Stimulated activated CD4-positive, alpha-beta T cell treated with anti-CD3 and anti-CD28 coated beads, Interleukin-1b, Interleukin-23, amount 100 ng/mL, for 48 hours (primary cell): ENCODE results near the gene SYT3.
"Not testable (repeated sequence)": the region's sequence is repeated elsewhere in the genome, so short reads cannot be mapped to it uniquely, and the experiment has no call there.

ENCODE experiments used
- DNase-seq: peaks from one replicate; pipeline ENCODE4 v3.0.0-alpha.2; 2020

The SYT3 gene

DNA sequence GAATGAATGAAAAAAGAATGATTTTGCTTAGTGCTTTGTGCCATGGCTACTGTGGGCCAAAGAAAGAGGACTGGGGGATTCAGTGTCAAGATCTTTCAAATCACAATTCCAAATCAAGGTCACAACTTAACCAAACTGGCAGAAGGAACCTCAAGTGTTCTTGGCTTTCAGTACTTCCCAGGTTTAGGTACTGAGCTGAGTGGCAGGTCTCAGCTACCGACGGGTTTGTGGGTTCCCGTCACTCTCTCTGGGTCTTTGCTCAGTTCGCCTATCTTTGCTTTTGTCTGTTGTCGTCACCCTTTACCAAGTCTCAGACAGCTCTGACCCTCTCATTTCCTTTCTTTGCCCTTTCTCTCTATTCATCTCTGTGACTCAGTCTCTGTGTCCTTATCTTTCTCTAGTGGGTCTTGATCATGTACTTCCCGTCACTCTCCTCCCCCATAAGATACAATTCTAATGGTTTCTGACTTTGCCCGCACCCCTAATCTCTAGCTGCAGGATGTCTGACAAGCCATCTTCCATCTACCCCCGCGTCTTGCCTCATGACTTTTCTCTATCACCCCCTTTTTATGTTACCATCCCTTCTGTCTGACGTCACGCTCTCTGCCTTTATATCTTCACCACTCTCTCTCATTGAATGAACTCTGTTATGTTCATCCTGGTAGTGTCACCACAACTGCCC is 38.1 kb downstream of the SYT3 start:
- no peak for DNase-seq

DNA sequence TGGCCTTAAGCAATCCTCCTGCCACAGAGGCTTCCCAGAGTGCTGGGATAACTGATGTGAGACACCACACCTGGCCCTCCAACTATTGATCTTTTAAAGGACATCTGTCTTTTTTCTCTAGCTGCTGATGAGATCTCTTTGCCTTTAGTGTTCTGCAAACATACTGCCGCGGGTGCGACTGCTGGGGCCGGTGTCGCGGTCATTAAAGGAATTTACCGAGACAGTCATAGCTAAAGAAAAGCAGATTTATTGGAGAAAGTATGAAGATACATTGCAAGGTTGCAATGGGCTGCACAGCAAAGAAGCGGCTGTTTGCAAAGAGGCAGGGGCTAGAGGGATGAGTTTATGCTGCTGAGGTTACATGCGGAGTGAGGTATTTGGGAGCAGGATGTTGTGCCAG is 40.3 kb downstream of the SYT3 start:
- no peak for DNase-seq

DNA sequence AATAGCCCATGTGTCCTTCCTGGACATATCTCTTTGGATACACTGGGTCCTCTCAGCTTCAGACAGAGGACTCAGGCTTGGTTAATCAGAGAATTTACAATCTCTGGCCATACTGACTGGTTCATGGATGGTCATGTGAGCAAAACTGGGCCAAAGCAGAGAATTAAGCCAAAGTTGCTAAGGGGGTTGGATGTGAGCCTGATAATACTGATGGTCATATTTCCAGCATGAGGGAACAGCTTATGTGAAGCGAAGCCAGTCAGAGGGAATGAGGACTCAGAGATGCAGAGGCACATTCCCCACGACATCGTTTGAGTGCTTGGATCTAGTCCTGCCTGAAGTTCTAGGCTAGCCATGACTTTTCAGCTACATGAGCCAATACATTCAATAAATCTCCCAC is 49.5 kb downstream of the SYT3 start:
- DNase-seq = no peak

DNA sequence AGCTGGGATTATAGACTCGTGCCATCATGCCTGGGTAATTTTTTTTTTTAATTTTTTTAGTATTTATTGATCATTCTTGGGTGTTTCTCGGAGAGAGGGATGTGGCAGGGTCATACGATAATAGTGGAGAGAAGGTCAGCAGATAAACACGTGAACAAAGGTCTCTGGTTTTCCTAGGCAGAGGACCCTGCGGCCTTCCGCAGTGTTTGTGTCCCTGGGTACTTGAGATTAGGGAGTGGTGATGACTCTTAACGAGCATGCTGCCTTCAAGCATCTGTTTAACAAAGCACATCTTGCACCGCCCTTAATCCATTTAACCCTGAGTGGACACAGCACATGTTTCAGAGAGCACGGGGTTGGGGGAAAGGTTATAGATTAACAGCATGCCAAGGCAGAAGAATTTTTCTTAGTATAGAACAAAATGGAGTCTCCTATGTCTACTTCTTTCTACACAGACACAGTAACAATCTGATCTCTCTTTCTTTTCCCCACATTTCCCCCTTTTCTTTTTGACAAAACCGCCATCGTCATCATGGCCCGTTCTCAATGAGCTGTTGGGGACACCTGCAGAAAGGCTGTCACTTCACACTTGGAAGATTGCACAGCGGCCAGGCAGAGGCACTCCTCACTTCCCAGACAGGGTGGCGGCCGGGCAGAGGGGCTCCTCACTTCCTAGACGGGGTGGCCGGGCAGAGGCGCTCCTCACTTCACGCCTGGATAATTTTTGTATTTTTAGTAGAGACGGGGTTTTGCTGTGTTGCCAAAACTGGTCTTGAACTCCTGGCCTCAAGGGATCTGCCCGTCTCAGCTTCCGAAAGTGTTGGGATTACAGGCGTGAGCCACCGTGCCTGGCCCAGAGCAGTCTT is 57.7 kb downstream of the SYT3 start:
- not testable (repeated sequence) for DNase-seq

DNA sequence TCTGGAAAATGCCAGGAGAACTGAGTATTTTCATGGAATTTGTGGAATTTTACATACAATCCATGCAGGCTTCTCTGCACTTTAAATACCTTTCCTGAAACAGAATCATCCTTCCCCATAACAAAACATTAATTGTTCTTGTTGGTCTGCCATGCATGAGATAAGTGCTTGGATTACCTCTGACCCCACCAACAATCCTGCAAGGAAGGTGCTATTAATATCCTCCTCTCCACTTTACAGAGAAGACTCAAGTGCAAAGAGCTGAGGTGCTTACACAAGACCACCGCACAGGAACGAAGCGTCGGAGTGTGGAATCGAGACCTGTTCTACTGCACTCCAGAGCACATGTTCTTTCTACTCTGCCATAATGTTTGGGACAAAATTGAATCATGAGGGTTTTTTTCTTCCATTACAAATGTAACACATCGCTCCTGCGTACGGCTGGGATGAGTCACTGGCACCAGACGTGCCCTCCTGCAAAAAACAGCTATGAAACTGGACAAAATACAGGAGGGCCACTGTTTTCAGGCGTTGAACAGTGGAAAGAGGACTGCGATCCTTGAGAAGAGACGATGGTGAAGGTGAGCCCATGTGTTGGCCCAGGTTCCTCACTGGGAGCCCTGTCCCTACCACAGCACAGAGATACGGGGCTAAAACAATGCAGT is 58.6 kb downstream of the SYT3 start:
- DNase-seq = no peak

DNA sequence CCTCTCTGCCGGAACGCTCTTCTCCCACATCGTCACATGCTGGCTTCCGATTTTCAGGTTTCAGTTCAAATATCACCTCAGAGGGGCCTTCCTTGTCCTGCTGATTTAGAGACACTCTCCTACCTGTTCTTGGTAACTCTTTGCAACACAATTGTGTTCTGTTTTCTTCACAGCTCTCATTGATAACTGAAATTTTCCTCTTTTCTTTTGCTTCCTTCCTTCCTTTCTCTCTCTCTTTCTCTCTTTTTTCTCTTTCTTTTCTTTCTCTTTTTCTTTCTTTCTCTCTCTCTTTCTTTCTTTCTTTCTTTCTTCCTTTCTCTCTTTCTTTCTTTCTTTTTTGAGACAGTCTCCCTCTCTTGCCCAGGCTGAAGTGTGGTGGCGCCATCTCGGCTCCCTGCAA is 59.4 kb downstream of the SYT3 start:
- DNase-seq = no peak

DNA sequence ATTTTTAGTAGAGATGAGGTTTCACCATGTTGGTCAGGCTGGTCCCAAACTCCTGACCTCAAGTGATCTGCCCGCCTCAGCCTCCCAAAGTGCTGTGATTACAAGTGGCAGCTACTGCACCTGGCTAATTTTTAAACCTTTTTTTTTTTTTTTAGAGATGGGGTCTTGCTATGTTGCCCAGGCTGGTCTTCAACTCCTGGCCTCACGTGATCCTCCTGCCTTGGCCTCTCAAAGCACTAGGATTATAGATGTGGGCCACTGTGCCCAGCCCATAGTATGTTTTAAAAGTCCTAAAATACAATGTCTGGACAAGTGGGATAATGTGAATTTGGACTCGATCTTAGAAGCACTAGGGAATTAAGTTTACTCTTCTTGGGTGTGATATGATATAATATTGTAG is 62.9 kb downstream of the SYT3 start:
- not testable (repeated sequence) for DNase-seq

DNA sequence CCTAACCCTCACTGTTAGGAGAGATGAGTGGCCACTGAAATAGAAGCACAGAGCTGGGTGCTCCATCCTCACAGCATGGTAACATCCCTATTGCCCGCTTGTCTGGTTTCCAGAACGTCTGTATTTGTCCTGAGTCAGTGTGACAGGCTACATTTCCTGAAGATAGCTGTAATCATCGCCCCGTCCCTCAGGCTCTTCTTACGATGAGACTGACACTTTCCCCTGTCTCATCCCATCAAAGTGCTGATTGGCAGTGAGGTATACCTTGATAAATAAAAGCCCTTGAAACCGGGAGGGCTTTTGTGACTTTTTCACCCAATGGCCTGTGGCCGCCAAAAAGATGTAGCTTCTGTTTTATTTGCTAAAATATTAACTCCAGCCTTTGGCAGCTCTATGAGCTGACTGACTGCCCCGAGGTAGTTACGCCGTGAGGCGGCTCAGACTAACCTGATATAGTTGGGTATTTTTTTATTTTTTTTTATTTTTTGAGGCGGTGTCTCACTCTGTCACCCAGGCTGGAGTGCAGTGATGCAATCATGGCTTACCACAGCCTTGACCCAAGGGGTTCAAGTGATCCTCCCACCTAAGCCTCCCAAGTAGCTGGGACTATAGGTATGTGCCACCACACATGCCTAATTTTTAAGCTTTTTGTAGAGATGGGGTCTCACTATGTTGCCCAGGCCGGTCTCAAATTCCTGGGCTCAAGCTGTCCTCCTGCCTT is 65.8 kb downstream of the SYT3 start:
- no peak for DNase-seq
